Thyroid gland (tissue), 4 donors: ENCODE measurements around the gene PLXNA4. TPM values are rescaled to one million over a fixed set of nuclear protein-coding genes. Genes with fewer than 3 reads are reported as not detected.

Source experiments
- DNase-seq, 2 donors: peaks; one replicate each; pipeline ENCODE4 v3.0.0-alpha.2; 2019
- H3K27ac ChIP-seq, 3 donors: fragments of 200-600 bp; sonication (generic); 1 replicate in 2 of 3; 2 replicates in 1 of 3; pipeline ENCODE4 v1.5.1; 2016 to 2019; ENCODE audit warnings: mild to moderate bottlenecking in 1 of 3, moderate library complexity in 1 of 3
- H3K27me3 ChIP-seq: fragments of 200-600 bp; sonication (generic); one replicate; pipeline ENCODE4 v1.5.1; 2019
- H3K36me3 ChIP-seq, 2 donors: fragments of 200-600 bp; sonication (generic); one replicate each; pipeline ENCODE4 v1.5.1; 2016 to 2019
- H3K4me1 ChIP-seq, 2 donors: fragments of 200-600 bp; sonication (generic); one replicate each; pipeline ENCODE4 v1.5.1; 2017 to 2019
- H3K4me3 ChIP-seq, 3 donors: fragments of 200-600 bp; sonication (generic); replicated peaks in 1 of 3; 1 replicate in 2 of 3; 2 replicates in 1 of 3; pipeline ENCODE4 v1.5.1; 2016; ENCODE audit warnings: mild to moderate bottlenecking in 1 of 3
- H3K9me3 ChIP-seq: fragments of 200-600 bp; sonication (generic); one replicate; pipeline ENCODE4 v1.5.1; 2017
- POLR2A ChIP-seq, 2 donors: fragments of 450-650 bp; IDR thresholded peaks; one replicate each; pipeline ENCODE4 v1.6.1; 2017; ENCODE audit warnings: antibody characterized with exemption in 2 of 2, mild to moderate bottlenecking in 2 of 2, moderate library complexity in 1 of 2
- WGBS, 2 donors: methylation state at CpG; one replicate each; pipeline ENCODE4 v1.1.5; 2017; 5-methylcytosine and 5-hydroxymethylcytosine counted together
- intact Hi-C: fragments of 100-400 bp; cut with DNase I; formaldehyde crosslinking; loops from one replicate; pipeline ENCODE4 v1.15.1; 2023
- total RNA-seq, 4 donors: library from RNA; depleted of rRNA; stranded (reverse); fragments of >200 nt; gene quantifications; one replicate each; pipeline ENCODE4 v1.2.3, GENCODE V29; 2016
- TF ChIP-seq, protein P1 (sequence below), 6 experiments: fragments of 200-600 bp in 3 of 6; fragments of 450-650 bp in 3 of 6; sonication (generic) in 3 of 6; IDR thresholded peaks; one replicate each; pipeline ENCODE4 v1.5.1; 2016 to 2019; ENCODE audit warnings: antibody characterized with exemption in 6 of 6, mild to moderate bottlenecking in 2 of 6, inconsistent platforms in 1 of 6, moderate library complexity in 1 of 6

PLXNA4 gene
- total RNA-seq, 4 donors from 2014 or later, result 1.3 to 8.3 (median 2.4) TPM

DNA sequence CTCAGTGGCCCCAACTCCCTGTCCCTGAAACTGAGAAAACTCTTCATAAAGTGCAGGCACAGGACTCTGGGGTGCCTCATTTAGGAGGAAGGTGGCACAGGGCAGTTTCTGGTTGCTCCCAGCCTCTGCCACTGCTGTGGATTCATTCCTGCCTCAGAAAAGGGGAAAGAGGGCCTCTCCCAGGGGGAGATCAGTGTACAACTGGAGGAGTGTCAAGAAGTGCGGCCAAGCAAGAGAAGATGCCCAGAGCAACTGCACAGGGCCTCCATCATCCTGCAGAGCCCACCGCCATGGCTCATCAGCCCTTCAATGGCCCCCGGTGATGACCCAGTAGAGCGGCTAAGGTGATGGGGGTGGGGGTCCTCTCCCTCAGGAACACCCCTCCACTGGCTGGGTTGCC lies 150.3 kb downstream of the PLXNA4 start:
- H3K9me3 ChIP-seq, result no peaks in the 10 kb centered on the region
- no peaks in the 10 kb centered on the region for H3K27me3 ChIP-seq
- DNase-seq, result no peak
- intact Hi-C loops, result no loop called here
- TF ChIP-seq POLR2A (IDR thresholded peaks at IDR 0.05), result no peak
- TF ChIP-seq, protein P1, sequence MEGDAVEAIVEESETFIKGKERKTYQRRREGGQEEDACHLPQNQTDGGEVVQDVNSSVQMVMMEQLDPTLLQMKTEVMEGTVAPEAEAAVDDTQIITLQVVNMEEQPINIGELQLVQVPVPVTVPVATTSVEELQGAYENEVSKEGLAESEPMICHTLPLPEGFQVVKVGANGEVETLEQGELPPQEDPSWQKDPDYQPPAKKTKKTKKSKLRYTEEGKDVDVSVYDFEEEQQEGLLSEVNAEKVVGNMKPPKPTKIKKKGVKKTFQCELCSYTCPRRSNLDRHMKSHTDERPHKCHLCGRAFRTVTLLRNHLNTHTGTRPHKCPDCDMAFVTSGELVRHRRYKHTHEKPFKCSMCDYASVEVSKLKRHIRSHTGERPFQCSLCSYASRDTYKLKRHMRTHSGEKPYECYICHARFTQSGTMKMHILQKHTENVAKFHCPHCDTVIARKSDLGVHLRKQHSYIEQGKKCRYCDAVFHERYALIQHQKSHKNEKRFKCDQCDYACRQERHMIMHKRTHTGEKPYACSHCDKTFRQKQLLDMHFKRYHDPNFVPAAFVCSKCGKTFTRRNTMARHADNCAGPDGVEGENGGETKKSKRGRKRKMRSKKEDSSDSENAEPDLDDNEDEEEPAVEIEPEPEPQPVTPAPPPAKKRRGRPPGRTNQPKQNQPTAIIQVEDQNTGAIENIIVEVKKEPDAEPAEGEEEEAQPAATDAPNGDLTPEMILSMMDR (IDR thresholded peaks at IDR 0.05), result no peak
- H3K36me3 ChIP-seq, result no peaks in the 10 kb centered on the region
- 51 to 100% methylated on average over 1 to 4 of the region's 4 CpGs for WGBS, 2 donors
- H3K27ac ChIP-seq, result no peak overlapping the region
- peaks cover 0 to 5% of the 10 kb centered on the region in 2 donors for H3K4me1 ChIP-seq
- no peak overlapping the region for H3K4me3 ChIP-seq

DNA sequence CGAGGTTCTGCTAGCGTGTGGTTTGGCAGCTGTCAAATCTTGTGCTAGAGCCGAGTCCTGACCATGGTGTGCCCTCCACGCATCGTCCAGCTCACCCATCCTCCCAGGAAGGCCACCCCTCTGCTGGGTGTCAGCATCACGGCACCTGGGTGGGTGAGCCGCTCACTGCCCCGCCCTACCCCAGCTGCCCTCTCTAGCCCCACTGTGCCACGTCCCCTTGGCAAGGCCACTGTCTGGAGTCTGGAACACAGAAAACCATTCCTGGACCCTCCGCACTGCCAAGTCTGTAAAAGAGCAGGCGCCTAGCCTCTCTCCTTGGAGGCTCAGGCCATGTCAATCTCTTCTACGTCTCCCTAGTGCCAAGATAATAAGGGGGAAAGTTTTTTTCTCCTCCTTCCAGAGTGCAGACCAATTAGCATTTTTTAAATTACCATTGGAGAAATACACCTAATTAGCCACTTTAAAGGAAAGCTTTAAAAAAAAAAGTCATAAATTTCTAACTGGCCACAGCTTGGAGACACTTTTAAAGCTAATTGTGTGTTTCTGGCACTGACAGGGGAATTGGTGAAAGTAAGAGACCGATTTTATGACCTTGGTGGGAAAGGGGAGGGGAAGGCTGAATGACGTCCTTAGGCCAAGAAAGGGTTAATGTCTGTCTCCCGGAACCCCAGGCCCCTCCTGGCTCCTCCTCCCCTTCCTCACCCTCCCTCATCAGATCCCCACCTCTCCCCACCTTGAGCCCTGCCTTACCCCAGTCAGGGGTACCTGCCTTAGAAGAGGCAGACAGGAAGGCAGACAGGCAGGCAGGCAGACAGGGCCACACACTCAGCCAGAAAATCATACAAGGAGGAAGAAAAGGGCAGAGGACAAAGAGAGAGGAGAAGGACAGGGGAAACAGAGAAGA lies 151.2 kb downstream of the PLXNA4 start:
- H3K27ac ChIP-seq, result no peak overlapping the region
- no peaks in the 10 kb centered on the region for H3K27me3 ChIP-seq
- WGBS, 2 donors, result 76 to 82% methylated on average over 11 to 15 of the region's 15 CpGs
- H3K9me3 ChIP-seq, result no peaks in the 10 kb centered on the region
- H3K36me3 ChIP-seq, result no peaks in the 10 kb centered on the region
- DNase-seq, result no peak
- intact Hi-C loops, result no loop called here
- H3K4me1 ChIP-seq, result peaks cover 0 to 5% of the 10 kb centered on the region in 2 donors
- H3K4me3 ChIP-seq, result no peak overlapping the region
- TF ChIP-seq, protein P1 (IDR thresholded peaks at IDR 0.05), result no peak
- no peak for TF ChIP-seq POLR2A (IDR thresholded peaks at IDR 0.05)

DNA sequence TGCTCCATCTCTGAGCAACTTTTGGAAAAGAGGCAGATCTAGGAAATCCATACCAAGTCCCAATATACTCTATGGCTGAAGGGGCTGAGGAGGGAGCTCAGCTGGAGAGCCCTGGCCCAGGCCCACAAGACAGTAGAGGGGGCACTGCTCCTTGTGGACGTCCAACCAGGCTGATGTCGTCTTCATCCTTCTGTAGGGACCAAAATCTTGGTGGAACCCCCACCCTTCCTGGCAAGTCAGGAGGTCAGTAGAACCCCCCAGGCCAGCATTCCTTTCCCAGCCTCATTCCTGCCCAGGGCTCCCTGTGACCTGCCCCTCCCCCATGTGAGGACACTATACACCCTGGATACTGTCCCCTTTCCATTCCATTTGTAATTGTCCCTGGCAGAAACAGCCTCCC lies 152.0 kb downstream of the PLXNA4 start:
- H3K4me3 ChIP-seq, result no peak overlapping the region
- peaks cover 0 to 5% of the 10 kb centered on the region in 2 donors for H3K4me1 ChIP-seq
- no peaks in the 10 kb centered on the region for H3K27me3 ChIP-seq
- no peak for DNase-seq
- no peaks in the 10 kb centered on the region for H3K9me3 ChIP-seq
- WGBS, 2 donors, result 80 to 94% methylated on average over 2 of the region's 2 CpGs
- intact Hi-C loops, result no loop called here
- no peak overlapping the region for H3K27ac ChIP-seq
- H3K36me3 ChIP-seq, result no peaks in the 10 kb centered on the region
- no peak for TF ChIP-seq POLR2A (IDR thresholded peaks at IDR 0.05)
- TF ChIP-seq, protein P1 (IDR thresholded peaks at IDR 0.05), result no peak

DNA sequence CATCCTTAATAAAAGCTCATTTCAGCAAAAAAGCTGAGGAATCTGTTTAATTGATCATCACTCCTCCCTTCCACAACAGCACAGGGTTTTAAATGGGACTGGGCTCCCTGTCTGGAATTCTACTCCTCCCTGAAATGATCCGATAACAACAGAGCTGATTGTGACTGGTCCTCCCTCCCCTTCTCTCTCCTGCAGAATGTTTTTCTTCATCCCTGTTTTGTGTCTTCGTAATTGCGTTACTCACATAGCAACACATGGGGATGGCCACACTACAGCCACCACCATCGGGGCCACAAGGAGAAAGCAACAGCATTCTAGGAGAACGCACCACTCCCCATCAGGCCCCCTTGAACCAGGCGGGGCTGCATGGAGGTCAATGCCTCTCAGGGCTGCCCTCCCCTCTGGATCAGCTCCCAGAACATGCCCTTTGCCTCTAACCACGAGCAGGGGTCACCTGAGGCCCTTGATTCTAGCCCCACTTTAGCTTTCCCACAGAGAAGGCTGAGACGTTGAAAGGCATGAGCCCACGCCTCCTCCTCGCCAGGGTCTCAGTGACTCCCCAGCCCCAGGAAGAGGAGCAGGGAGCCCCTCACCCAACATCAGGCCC lies 152.6 kb downstream of the PLXNA4 start:
- TF ChIP-seq, protein P1 (IDR thresholded peaks at IDR 0.05), result no peak
- TF ChIP-seq POLR2A (IDR thresholded peaks at IDR 0.05), result no peak
- DNase-seq, result no peak
- no peak overlapping the region for H3K27ac ChIP-seq
- H3K4me1 ChIP-seq, result peaks cover 0 to 5% of the 10 kb centered on the region in 2 donors
- WGBS, 2 donors, result 82 to 89% methylated on average over 9 to 10 of the region's 10 CpGs
- intact Hi-C loops, result no loop called here
- no peak overlapping the region for H3K4me3 ChIP-seq
- H3K9me3 ChIP-seq, result no peaks in the 10 kb centered on the region
- H3K36me3 ChIP-seq, result no peaks in the 10 kb centered on the region
- no peaks in the 10 kb centered on the region for H3K27me3 ChIP-seq
